Subcutaneous adipose tissue (tissue), 4 donors: ENCODE measurements around the gene FNDC11. TPM values are rescaled to one million over a fixed set of nuclear protein-coding genes. Genes with fewer than 3 reads are reported as not detected.

Experiments
- total RNA-seq, 4 donors: library from RNA; depleted of rRNA; stranded (reverse); fragments of >200 nt; gene quantifications; one replicate each; pipeline ENCODE4 v1.1.0, GENCODE V29; 2016
- TF ChIP-seq, protein P1 (sequence below): fragments of 450-650 bp; IDR thresholded peaks from one replicate; pipeline ENCODE4 v1.5.1; 2016; ENCODE audit warnings: low read depth, mild to moderate bottlenecking, control low read depth, antibody characterized with exemption, moderate library complexity

Gene FNDC11
- total RNA-seq, 4 donors from 2014 or later, result 0.75 TPM; not detected in 3

DNA sequence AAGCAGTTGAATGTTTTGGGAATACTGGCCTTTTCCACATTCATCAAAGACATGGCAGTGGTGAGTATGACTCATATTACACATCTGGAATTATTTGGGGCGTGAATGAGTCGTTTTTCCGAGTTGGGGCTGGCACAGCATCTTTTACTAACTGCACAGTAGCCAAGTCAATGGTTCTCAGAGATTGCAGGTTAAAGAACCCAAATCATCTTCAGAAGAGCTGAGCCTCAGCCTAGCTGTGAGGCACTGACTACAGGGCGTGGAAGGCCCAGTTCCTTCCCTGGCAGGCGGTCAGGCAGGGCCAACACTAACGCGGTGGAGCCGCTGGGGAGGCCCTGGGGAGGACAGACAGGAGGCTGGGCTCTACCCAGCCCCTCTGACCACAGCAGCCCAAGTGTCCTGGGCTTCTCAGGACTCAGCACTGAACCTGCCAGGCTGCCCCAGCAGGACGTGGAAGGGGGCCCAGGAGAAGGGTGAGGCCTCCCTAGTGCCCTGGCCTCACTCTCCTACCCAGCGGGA, 40.1 kb downstream of the FNDC11 start:
- TF ChIP-seq, protein P1, sequence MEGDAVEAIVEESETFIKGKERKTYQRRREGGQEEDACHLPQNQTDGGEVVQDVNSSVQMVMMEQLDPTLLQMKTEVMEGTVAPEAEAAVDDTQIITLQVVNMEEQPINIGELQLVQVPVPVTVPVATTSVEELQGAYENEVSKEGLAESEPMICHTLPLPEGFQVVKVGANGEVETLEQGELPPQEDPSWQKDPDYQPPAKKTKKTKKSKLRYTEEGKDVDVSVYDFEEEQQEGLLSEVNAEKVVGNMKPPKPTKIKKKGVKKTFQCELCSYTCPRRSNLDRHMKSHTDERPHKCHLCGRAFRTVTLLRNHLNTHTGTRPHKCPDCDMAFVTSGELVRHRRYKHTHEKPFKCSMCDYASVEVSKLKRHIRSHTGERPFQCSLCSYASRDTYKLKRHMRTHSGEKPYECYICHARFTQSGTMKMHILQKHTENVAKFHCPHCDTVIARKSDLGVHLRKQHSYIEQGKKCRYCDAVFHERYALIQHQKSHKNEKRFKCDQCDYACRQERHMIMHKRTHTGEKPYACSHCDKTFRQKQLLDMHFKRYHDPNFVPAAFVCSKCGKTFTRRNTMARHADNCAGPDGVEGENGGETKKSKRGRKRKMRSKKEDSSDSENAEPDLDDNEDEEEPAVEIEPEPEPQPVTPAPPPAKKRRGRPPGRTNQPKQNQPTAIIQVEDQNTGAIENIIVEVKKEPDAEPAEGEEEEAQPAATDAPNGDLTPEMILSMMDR, result no peak

GRCh38 chr20:63595416-63596127, 41.6 kb downstream of the FNDC11 start:
- TF ChIP-seq, protein P1, result no peak

DNA sequence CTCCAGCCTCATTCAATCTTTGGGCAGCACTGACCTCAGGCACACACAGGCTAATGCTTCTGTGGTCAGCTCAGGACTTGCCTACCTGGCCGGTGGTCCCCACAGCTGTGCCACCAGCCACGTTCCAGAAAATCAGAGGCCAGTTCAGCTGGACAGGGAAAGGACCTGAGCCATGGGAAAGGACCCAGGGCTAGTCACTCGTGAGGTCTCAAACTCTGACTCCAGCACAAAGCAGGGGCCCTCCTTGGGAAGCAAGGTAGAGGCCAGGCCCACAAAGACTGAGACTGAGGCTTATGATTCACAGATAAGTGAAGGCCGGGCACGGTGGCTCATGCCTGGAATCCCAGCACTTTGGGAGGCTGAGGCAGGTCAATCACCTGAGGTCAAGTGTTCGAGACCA, 42.5 kb downstream of the FNDC11 start:
- TF ChIP-seq, protein P1, result no peak

GRCh38 chr20:63597651-63598478, 43.9 kb downstream of the FNDC11 start:
- TF ChIP-seq, protein P1, result no peak

- TF ChIP-seq, protein P1, result no peak
Measured at GRCh38 chr20:63598479-63599395, 44.8 kb downstream of the FNDC11 start.

- TF ChIP-seq, protein P1, result no peak
Measured at GRCh38 chr20:63599396-63600050, 45.6 kb downstream of the FNDC11 start.
